NCI-H1105 treated with DMSO at 0.1 percent for 48 hours (cell line): ENCODE results near the gene CWC22.
"Not testable (repeated sequence)": the region's sequence is repeated elsewhere in the genome, so short reads cannot be mapped to it uniquely, and the experiment has no call there.

Experiments used
- DNase-seq: peaks from one replicate; lab custom pipeline; 2025; lab: John Stamatoyannopoulos, UW

Gene CWC22

GRCh38 chr2:180003073-180003472 lies 4.0 kb downstream of the CWC22 start:
- no peak for DNase-seq

- DNase-seq, result no peak
Measured at GRCh38 chr2:180002198-180002770, 4.8 kb downstream of the CWC22 start.

- no peak for DNase-seq
Measured at GRCh38 chr2:180001726-180002125, 5.4 kb downstream of the CWC22 start.

GRCh38 chr2:180000434-180000833 lies 6.7 kb downstream of the CWC22 start:
- no peak for DNase-seq

- DNase-seq, result no peak
Measured at GRCh38 chr2:179999000-179999399, 8.1 kb downstream of the CWC22 start.

GRCh38 chr2:179995741-179996515 lies 11.2 kb downstream of the CWC22 start:
- DNase-seq, result no peak

GRCh38 chr2:179991344-179991743 lies 15.8 kb downstream of the CWC22 start:
- DNase-seq, result no peak

GRCh38 chr2:179990676-179991317 lies 16.3 kb downstream of the CWC22 start:
- DNase-seq, result no peak

- DNase-seq, result no peak
Measured at GRCh38 chr2:179987916-179988315, 19.2 kb downstream of the CWC22 start.

GRCh38 chr2:179985163-179985820 lies 21.8 kb downstream of the CWC22 start:
- DNase-seq, result no peak

GRCh38 chr2:179983250-179983932 lies 23.7 kb downstream of the CWC22 start:
- no peak for DNase-seq

GRCh38 chr2:179981085-179981484 lies 26.0 kb downstream of the CWC22 start:
- peak; percentile 84 for DNase-seq

- no peak for DNase-seq
Measured at GRCh38 chr2:179974761-179975160, 32.3 kb downstream of the CWC22 start.

GRCh38 chr2:179966778-179967394 lies 40.2 kb downstream of the CWC22 start:
- DNase-seq, result no peak

GRCh38 chr2:179965291-179966258 lies 41.5 kb downstream of the CWC22 start:
- DNase-seq, result no peak

GRCh38 chr2:179963626-179964025 lies 43.5 kb downstream of the CWC22 start:
- no peak for DNase-seq

- DNase-seq, result not testable (repeated sequence)
Measured at GRCh38 chr2:179958251-179958650, 48.8 kb downstream of the CWC22 start.

GRCh38 chr2:179954026-179954425 lies 53.1 kb downstream of the CWC22 start:
- no peak for DNase-seq

GRCh38 chr2:179953359-179953758 lies 53.7 kb downstream of the CWC22 start:
- DNase-seq, result no peak

GRCh38 chr2:179952658-179953057 lies 54.4 kb downstream of the CWC22 start:
- no peak for DNase-seq
